Stomach smooth muscle (tissue), 2 donors: ENCODE results near the gene TSC1.
A peak's percentile ranks its signal among the peaks of the same experiment; 100 is the strongest.

Experiments used
- H3K27ac ChIP-seq: one replicate; pipeline ENCODE4 v1.7.0; 2013; ENCODE audit warnings: mild to moderate bottlenecking, low read length, inconsistent platforms
- H3K27me3 ChIP-seq, 2 donors: one replicate each; pipeline ENCODE4 v1.7.0; 2013; ENCODE audit warnings: low read length in 2 of 2; ENCODE audit not compliant: insufficient read depth in 2 of 2, control insufficient read depth in 1 of 2
- H3K36me3 ChIP-seq, 2 donors: one replicate each; pipeline ENCODE4 v1.7.0; 2013; ENCODE audit warnings: low read length in 2 of 2; ENCODE audit not compliant: control insufficient read depth in 2 of 2, insufficient read depth in 2 of 2
- H3K4me1 ChIP-seq: one replicate; pipeline ENCODE4 v1.7.0; 2013; ENCODE audit warnings: low read length; ENCODE audit not compliant: control insufficient read depth, insufficient read depth
- H3K4me3 ChIP-seq, 2 donors: one replicate each; pipeline ENCODE4 v1.7.0; 2013; ENCODE audit warnings: low read length in 2 of 2
- H3K9ac ChIP-seq, 2 donors: one replicate each; pipeline ENCODE4 v1.7.0; 2013; ENCODE audit warnings: low read length in 2 of 2, mild to moderate bottlenecking in 1 of 2
- H3K9me3 ChIP-seq, 2 donors: one replicate each; pipeline ENCODE4 v1.7.0; 2013; ENCODE audit warnings: low read length in 2 of 2; ENCODE audit not compliant: control insufficient read depth in 2 of 2
- donor health status: healthy.
- donor health status: Pancreatic carcinoma.

Gene TSC1

DNA sequence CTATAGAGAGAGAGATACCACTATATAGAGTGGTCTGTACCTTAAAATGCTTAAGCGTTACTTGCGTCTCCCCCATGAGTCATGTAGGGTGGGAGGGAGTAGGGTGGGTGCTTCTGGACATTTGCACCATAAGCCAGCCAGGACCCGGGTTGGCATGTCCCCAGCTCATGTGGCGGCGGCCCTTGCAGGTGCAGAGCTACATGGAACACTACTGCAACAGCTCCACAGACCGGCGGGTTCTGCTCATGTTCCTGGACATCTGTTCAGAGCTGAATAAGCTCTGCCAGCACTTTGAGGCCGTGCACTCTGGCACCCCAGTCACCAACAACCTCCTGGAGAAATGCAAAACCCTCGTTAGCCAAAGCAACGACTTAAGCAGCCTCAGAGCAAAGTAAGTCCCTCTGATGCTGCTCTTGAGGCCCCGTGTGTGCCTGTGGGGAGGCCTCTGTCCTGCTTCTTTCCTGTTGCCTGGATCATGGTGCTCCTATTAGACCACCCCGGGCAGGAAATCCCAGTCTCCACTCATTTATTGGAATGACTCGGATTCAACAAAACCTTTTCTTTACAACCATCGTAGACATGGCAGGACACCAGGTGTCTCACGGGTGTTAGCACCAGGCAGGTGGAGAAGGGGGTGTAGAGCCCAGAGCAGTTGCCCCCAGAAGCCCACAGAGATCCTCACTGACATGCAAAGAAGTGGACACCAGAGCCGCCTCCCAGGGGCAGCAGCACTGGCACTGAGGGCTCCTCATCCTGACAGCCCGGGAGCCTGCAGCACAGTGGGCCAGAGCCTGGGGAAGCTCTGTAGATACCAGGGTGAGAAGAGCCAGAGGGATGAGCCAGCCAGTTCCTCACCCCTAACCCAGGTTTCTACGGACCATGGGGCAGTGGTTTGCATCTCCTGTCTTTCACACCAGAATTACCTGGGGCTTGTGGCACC lies 57.0 kb downstream of the TSC1 start:
- peaks cover 23% of the 10 kb centered on the region in 2 donors for H3K36me3 ChIP-seq

DNA sequence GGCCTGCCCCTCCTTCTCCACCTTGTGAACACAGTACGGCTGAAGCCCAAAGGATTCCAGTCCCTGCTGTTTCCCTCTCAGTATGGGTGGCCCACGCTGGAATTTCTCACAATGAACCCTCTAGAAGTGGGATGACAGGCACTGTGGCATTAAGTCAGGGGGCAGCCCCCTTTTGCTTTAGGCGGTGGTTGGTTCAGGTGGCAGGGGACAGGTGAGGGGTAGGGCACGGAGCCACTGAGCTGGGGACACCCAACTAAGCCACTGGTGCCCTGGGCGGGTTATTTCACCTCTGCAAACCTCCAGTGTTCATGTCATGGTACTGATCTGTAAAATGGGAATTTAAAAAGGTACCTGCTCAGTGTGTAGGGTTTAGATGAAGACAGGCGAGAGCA lies 58.1 kb downstream of the TSC1 start:
- no peak overlapping the region for H3K27ac ChIP-seq
- peaks cover 12 to 18% of the 10 kb centered on the region in 2 donors for H3K36me3 ChIP-seq
- H3K4me1 ChIP-seq, result no peaks in the 10 kb centered on the region
- H3K9ac ChIP-seq, result no peak overlapping the region
- H3K4me3 ChIP-seq, result no peak overlapping the region
- no peaks in the 10 kb centered on the region for H3K9me3 ChIP-seq
- no peaks in the 10 kb centered on the region for H3K27me3 ChIP-seq

More for the DNA sequence above, 57.0 kb downstream of the TSC1 start:
- no peaks in the 10 kb centered on the region for H3K27me3 ChIP-seq
- no peaks in the 10 kb centered on the region for H3K9me3 ChIP-seq
- no peak overlapping the region for H3K27ac ChIP-seq
- H3K4me3 ChIP-seq, result no peak overlapping the region
- H3K9ac ChIP-seq, result no peak overlapping the region
- H3K4me1 ChIP-seq, result no peaks in the 10 kb centered on the region

DNA sequence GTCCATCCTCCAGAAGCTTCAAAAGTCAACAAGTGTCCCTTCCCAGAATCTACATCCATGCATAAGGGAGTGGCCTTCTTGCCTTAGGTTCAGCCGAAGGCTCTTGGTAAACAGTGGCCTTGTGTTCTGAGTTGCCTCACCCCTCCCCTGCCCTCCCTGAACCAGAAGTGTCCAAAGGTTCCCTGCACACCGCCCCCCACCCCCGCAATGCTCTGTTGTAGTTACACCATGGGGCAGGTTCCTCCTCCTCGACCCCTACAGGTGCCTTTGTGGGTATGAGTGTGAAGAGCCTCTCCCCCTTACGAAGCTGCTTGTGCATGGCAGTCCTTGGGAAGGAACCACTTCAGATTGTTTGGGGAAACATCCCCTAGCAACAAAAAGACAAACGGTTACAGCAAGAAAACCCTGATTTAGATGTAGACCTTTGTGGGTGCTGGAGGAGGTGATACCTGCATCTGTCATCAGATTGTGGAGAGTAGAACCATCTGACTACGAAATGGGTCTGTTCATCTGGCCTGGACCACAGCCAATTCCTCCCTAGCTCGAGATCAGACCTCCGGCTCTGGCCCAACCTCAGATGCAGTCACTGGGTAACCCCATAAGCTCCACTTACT lies 58.6 kb downstream of the TSC1 start:
- H3K9ac ChIP-seq, result no peak overlapping the region
- no peaks in the 10 kb centered on the region for H3K4me1 ChIP-seq
- H3K36me3 ChIP-seq, result peaks cover 11 to 15% of the 10 kb centered on the region in 2 donors
- H3K4me3 ChIP-seq, result no peak overlapping the region
- no peaks in the 10 kb centered on the region for H3K27me3 ChIP-seq
- no peaks in the 10 kb centered on the region for H3K9me3 ChIP-seq
- H3K27ac ChIP-seq, result no peak overlapping the region

DNA sequence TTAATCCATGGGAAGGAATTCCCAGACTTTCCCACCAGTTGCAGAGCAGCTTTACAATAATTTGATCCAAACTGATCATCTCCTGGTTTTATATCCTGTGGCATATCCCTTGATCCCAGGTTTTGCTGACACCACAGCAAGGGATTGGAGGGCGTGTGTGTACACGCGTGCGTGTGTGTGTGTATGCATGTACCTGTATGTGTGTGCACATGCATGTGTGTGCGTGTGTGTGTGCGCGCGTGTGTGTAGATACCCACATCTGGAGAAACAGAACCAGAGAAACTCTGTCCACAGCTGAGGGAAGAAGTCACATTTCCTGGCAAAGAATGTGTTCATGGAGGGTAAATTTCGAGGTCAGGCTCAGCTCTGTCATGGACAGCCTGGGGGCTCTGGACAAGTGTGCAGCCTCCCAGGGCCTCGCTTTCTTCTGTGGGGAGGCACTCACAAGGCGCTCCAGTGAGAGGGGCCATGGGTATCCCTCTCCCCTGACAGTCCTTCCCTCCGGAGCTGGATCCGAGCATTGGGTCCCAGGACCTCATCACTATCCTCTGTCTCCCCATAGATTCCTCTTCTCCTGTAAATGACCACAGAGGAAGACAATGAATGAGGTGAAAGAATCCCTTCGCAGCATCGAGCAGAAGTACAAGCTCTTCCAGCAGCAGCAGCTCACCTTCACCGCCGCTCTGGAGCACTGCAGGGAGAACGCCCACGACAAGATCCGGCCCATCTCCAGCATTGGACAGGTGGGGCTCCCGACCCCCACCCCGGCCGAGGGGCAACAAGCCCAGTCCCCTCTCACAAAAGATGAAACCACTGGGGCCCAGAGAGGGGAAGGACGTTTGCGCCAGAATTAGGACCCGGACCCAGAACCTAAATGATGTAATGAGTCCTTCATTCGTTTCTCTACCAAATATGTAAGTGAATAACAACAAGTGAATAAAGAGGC lies 60.8 kb downstream of the TSC1 start:
- no peak overlapping the region for H3K9ac ChIP-seq
- H3K4me3 ChIP-seq, result no peak overlapping the region
- H3K9me3 ChIP-seq, result no peaks in the 10 kb centered on the region
- H3K4me1 ChIP-seq, result peaks cover 11% of the 10 kb centered on the region
- no peak overlapping the region for H3K27ac ChIP-seq
- peaks cover 5 to 10% of the 10 kb centered on the region in 2 donors for H3K36me3 ChIP-seq
- no peaks in the 10 kb centered on the region for H3K27me3 ChIP-seq

DNA sequence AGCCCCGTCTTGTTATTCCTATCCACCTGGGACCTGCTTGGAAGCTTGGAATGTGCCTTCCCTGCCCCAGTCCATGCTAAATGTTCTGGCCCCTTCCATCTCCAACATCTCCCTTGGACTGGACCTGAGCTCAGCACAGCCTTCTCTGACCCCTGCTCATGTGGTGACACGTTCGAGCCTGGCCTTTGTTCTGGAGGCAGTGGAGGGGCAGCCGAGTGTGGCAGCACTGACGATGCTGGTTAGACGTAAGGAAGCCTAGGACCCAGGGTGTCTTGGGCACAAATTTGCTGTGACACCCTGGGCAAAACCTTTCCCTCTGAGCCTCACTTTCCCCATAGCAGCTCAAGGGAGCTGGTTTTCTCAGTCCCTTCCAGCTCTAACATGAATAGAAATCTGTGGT lies 61.8 kb downstream of the TSC1 start:
- no peak overlapping the region for H3K9ac ChIP-seq
- H3K4me3 ChIP-seq, result no peak overlapping the region
- H3K27ac ChIP-seq, result no peak overlapping the region
- H3K36me3 ChIP-seq, result peaks cover 5 to 10% of the 10 kb centered on the region in 2 donors
- peaks cover 17% of the 10 kb centered on the region for H3K4me1 ChIP-seq
- no peaks in the 10 kb centered on the region for H3K9me3 ChIP-seq
- H3K27me3 ChIP-seq, result no peaks in the 10 kb centered on the region

DNA sequence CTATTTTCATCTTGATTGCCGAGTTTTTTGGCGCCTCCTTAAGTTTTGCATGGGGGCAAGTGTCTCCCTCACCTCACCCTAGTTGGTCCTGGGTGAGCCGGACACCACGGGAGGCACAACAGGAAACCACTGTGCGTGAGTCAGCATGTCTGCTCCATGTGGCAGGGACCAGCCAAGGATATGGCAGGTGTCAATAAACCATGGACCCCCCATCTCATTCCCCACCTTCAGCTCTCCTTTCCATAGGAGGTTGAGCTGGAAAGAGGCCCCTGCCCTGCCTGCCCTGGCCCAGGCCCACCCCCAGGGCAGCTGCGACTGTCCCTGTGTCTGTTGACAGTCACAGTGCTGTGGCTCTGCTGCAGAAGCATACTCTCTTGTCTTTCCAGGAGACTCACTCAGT lies 62.6 kb downstream of the TSC1 start:
- Histone ChIP-seq H3K9ac (no peak overlapping the region), H3K4me3 (no peak overlapping the region), H3K36me3 (peaks cover 5 to 10% of the 10 kb centered on the region in 2 donors), H3K9me3 (no peaks in the 10 kb centered on the region), H3K27me3 (no peaks in the 10 kb centered on the region), H3K4me1 (peaks cover 21% of the 10 kb centered on the region), H3K27ac (no peak overlapping the region)

DNA sequence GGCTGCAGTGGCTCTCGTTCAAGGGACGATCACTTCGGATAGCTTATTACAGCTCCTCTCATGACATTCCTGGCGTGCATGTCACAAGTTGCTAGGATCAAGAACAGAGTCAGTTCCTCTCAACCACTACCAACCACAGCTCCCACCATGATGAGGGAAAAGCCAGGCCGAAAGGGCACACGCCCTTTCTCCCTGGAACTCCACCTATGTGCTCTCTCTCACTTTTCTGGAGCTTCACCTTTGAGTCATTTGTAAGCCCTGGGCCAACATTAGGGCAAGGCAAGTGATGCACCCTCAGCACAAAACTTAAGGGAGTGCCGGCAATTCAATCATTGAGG lies 64.1 kb downstream of the TSC1 start:
- no peaks in the 10 kb centered on the region for H3K9me3 ChIP-seq
- H3K4me1 ChIP-seq, result peaks cover 21% of the 10 kb centered on the region
- no peak overlapping the region for H3K9ac ChIP-seq
- H3K27ac ChIP-seq, result peak overlapping the region; percentile 95
- H3K4me3 ChIP-seq, result no peak overlapping the region
- no peaks in the 10 kb centered on the region for H3K27me3 ChIP-seq
- peaks cover 4 to 5% of the 10 kb centered on the region in 2 donors for H3K36me3 ChIP-seq

DNA sequence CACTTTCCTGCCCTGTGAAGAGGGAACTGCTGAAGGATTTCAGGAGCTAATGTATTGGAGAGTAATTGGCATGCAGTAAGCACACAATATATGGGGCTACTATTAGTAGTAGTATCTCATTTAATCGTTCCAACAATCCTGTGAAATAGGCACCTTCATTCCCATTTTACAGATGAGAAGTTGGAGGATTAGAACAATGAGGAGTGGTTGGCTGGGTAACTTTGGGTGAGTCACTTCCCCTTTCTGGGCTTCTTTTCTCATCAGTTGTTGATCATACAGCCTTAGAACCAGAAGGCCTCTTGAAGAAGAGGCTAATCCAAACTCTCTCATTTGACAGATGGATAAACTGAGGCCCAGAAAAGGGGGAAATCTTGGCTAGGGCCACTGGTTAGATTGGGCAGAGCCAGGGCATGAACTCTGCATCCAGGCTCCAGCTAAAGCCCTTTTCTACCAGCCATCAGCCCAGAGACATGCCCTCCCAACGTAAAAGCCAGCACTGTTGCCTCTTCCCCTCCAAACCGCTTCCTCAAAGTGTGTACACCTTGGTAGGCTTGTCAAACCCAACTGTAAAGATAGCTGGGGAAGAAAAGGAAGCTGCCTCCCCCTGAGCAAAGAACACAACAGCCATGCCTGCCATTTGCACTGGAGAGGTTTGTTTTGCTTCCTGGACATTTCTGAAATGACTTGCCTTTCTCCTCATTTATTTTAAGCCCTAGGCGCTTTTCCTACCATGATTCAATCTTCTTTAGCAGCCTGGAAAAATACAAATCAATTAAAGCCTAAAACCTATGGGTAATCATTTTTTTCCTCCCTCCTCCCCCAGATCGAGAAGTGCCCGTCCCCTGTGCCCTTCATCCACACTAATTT lies 64.7 kb downstream of the TSC1 start:
- Histone ChIP-seq H3K9me3 (no peaks in the 10 kb centered on the region), H3K9ac (peak overlapping the region; percentile 68 to 98), H3K4me3 (peak overlapping the region; percentile 94 to 96), H3K27ac (peak overlapping the region; percentile 95), H3K27me3 (no peaks in the 10 kb centered on the region), H3K4me1 (peaks cover 21% of the 10 kb centered on the region), H3K36me3 (peaks cover 4 to 5% of the 10 kb centered on the region in 2 donors)

DNA sequence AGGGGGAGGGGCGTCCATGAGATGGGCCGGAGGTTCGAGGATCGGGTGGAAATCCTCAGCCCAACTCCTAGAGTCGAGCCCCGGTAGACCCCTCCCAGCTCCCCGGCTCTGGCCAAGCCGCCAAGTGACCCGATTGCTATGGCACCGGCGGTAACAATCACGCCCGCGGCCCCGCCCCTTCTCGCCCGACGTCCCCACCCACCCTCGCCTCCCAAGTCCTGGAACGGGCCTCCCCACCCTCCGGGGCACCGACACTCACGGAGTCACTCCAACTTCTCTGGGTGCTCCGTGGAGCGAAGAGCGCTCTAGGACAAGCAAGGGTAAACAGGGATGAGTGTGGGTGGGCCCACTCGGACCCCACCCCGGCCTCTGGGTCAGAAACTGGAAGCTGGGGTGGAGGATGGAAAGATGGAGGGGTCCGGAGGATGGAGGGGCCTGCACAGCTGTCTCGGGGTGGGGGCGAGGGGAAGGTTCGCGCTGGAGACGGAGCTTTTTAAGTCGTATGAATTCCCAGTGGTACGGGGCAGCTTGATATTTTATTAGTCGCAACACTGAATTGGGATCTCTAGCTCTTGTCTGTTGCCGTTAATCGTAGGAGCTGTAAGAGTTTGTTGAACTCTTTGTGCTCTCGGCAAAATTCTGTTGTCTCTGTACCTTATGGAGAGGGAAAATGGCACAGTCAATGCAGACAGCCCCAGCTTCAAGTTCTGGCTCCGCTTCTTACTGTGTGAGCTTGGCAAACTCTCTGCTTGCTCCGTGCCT lies 65.5 kb downstream of the TSC1 start, which contains the start of gene SPACA9:
SPACA9 (plus strand) TSS at position 204 of the 762 bp plus-strand sequence. CDS start 5,050 bp downstream, outside the sequence.
- Histone ChIP-seq H3K4me3 (peak within 1 kb of the TSS; percentile 94 to 96), H3K27me3 (no peaks in the 10 kb centered on the region), H3K4me1 (peaks cover 21% of the 10 kb centered on the region), H3K9ac (peak within 1 kb of the TSS; percentile 93 to 98), H3K36me3 (no peaks in the 10 kb centered on the region), H3K9me3 (no peaks in the 10 kb centered on the region), H3K27ac (peak within 1 kb of the TSS; percentile 95)
